ENCODE data around the gene OR8H1. TPM values are rescaled to one million over a fixed set of nuclear protein-coding genes. Genes with fewer than 3 reads are reported as not detected.

The OR8H1 gene
- total and polyA plus RNA-seq, 2 of the 8 experiments (the other 6 are each of a cell fraction or from before 2014, with no cell fraction given): not detected

DNA sequence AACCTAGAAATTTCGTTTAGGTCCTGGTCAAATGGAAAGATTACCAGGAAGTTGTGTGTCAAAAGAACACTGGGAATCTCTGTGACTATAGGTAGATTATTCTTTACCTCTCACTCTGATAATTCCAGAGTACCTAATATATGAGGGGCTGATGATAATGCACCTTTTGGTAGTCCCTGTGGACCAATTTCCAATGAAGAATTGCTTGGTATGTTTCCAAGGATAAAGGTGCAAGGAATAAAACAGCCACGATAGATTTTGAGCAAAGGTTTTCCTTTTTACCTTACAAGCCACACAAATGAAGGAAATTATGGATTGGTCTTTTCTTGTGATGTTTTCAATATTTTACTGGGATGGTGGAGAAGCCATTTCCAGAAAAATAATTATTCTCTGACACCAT lies at the start of gene OR8H1 (continued):
- TF ChIP-seq, protein P1, sequence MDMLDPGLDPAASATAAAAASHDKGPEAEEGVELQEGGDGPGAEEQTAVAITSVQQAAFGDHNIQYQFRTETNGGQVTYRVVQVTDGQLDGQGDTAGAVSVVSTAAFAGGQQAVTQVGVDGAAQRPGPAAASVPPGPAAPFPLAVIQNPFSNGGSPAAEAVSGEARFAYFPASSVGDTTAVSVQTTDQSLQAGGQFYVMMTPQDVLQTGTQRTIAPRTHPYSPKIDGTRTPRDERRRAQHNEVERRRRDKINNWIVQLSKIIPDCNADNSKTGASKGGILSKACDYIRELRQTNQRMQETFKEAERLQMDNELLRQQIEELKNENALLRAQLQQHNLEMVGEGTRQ (IDR thresholded peaks at IDR 0.05; ENCODE audit: low read length): no peak
- TF ChIP-seq RXRA (IDR thresholded peaks at IDR 0.05; ENCODE audit: insufficient read depth, low read depth, low read length): no peak
- TF ChIP-seq RAD21 (IDR thresholded peaks at IDR 0.05 in 1 of 2, conservative IDR thresholded peaks at IDR 0.05 in 1 of 2; ENCODE audit: low read depth in 2 of 2, low read length in 2 of 2): no peak
- TF ChIP-seq KDM5A (IDR thresholded peaks at IDR 0.05; ENCODE audit: low read length): no peak
- TF ChIP-seq CREB1 (IDR thresholded peaks at IDR 0.05): no peak
- TF ChIP-seq SP1 (IDR thresholded peaks at IDR 0.05; ENCODE audit: low read depth, low read length): no peak
